GM23338 (cell line): ENCODE data around the gene ST14. TPM values are rescaled to one million over a fixed set of nuclear protein-coding genes. Genes with fewer than 3 reads are reported as not detected.

Experiments
- ATAC-seq: fragments of 200-7000 bp; cut with Tn5 transposase; 3 replicates; pipeline ENCODE4 v1.9.1; 2020
- DNase-seq: peaks from one replicate; pipeline ENCODE4 v3.0.0-alpha.2; 2015; ENCODE audit warnings: low spot score
- H2AFZ ChIP-seq: fragments of 200-600 bp; sonication (generic); 2 replicates; pipeline ENCODE4 v1.8.0; 2016; ENCODE audit warnings: antibody characterized with exemption, mild to moderate bottlenecking, moderate library complexity
- H3F3A ChIP-seq: fragments of 200-600 bp; sonication (generic); replicated peaks from 2 replicates; pipeline ENCODE4 v1.8.0; 2017; ENCODE audit warnings: antibody characterized with exemption, mixed run types, low read depth
- H3K27ac ChIP-seq: fragments of 200-600 bp; sonication (generic); 2 replicates; pipeline ENCODE4 v1.6.1; 2016; ENCODE audit warnings: low read depth
- H3K27me3 ChIP-seq: fragments of 200-600 bp; sonication (generic); 2 replicates; pipeline ENCODE4 v1.8.0; 2016; ENCODE audit warnings: mild to moderate bottlenecking, mixed run types, moderate library complexity; ENCODE audit not compliant: insufficient read depth
- H3K36me3 ChIP-seq: fragments of 200-600 bp; sonication (generic); 2 replicates; pipeline ENCODE4 v1.8.0; 2016; ENCODE audit warnings: mild to moderate bottlenecking; ENCODE audit not compliant: insufficient read depth
- H3K4me1 ChIP-seq: fragments of 200-600 bp; sonication (generic); 2 replicates; pipeline ENCODE4 v1.8.0; 2016; ENCODE audit warnings: mild to moderate bottlenecking, moderate library complexity; ENCODE audit not compliant: insufficient read depth
- H3K4me2 ChIP-seq: fragments of 200-600 bp; sonication (generic); 2 replicates; pipeline ENCODE4 v1.7.1; 2017; ENCODE audit warnings: mixed run types
- H3K4me3 ChIP-seq: fragments of 200-600 bp; sonication (generic); 2 replicates; pipeline ENCODE4 v1.6.1; 2016; ENCODE audit warnings: mixed run types
- H3K79me2 ChIP-seq: fragments of 200-600 bp; sonication (generic); replicated peaks from 2 replicates; pipeline ENCODE4 v1.8.0; 2017; ENCODE audit warnings: mild to moderate bottlenecking; ENCODE audit not compliant: insufficient read depth
- H3K9me2 ChIP-seq: fragments of 200-600 bp; sonication (generic); 2 replicates; pipeline ENCODE4 v1.8.0; 2017; ENCODE audit not compliant: insufficient read depth
- H4K20me1 ChIP-seq: fragments of 200-600 bp; sonication (generic); replicated peaks from 2 replicates; pipeline ENCODE4 v1.8.0; 2017; ENCODE audit warnings: mild to moderate bottlenecking; ENCODE audit not compliant: insufficient read depth
- H3K27ac Mint-ChIP-seq: 2 replicates; pipeline ENCODE4 v1.8.0; 2020; ENCODE audit warnings: inconsistent platforms, mild to moderate bottlenecking, moderate library complexity, mixed read lengths
- H3K27me3 Mint-ChIP-seq: 3 replicates; pipeline ENCODE4 v1.8.0; 2022; ENCODE audit warnings: low read depth, mild to moderate bottlenecking, moderate library complexity, mixed read lengths, inconsistent platforms; ENCODE audit not compliant: insufficient read depth, poor library complexity
- H3K36me3 Mint-ChIP-seq: 3 replicates; pipeline ENCODE4 v1.8.0; 2021; ENCODE audit warnings: low read depth, mild to moderate bottlenecking, inconsistent platforms, moderate library complexity, mixed read lengths
- H3K4me1 Mint-ChIP-seq: 3 replicates; pipeline ENCODE4 v1.8.0; 2020; ENCODE audit warnings: mild to moderate bottlenecking, inconsistent platforms, mixed read lengths
- H3K4me3 Mint-ChIP-seq: 3 replicates; pipeline ENCODE4 v1.8.0; 2021; ENCODE audit warnings: moderate library complexity, mild to moderate bottlenecking, inconsistent platforms, mixed read lengths
- H3K9me3 Mint-ChIP-seq: 3 replicates; pipeline ENCODE4 v1.8.0; 2020; ENCODE audit warnings: moderate library complexity, mild to moderate bottlenecking, inconsistent platforms, mixed read lengths
- CREB1 ChIP-seq: fragments of 250-450 bp; sonication (Bioruptor Pico); IDR thresholded peaks from 2 replicates; pipeline ENCODE4 v1.5.0; 2020; ENCODE audit warnings: low read depth, mild to moderate bottlenecking, moderate library complexity
- ETS1 ChIP-seq: IDR thresholded peaks from 2 replicates; pipeline ENCODE4 v1.6.1; 2016; ENCODE audit warnings: antibody characterized with exemption
- EZH2 ChIP-seq: fragments of 200-600 bp; sonication (generic); IDR thresholded peaks from one replicate; pipeline ENCODE4 v1.8.0; 2017; ENCODE audit warnings: antibody characterized with exemption, mild to moderate bottlenecking, low read depth; ENCODE audit not compliant: unreplicated experiment
- EZH2phosphoT487 ChIP-seq: fragments of 200-600 bp; sonication (generic); IDR thresholded peaks from one replicate; pipeline ENCODE4 v1.8.1; 2018; ENCODE audit warnings: antibody characterized with exemption; ENCODE audit not compliant: unreplicated experiment
- JUNB ChIP-seq: IDR thresholded peaks from one replicate; pipeline ENCODE4 v1.6.1; 2016; ENCODE audit warnings: antibody characterized with exemption; ENCODE audit not compliant: unreplicated experiment
- NANOG ChIP-seq: IDR thresholded peaks from 2 replicates; pipeline ENCODE4 v1.6.1; 2016; ENCODE audit warnings: antibody characterized with exemption, borderline replicate concordance
- POLR2AphosphoS5 ChIP-seq: IDR thresholded peaks from 2 replicates; pipeline ENCODE4 v1.6.1; 2016; ENCODE audit warnings: antibody characterized with exemption, low read depth
- STAT1 ChIP-seq: IDR thresholded peaks from one replicate; pipeline ENCODE4 v1.6.1; 2016; ENCODE audit warnings: antibody characterized with exemption; ENCODE audit not compliant: unreplicated experiment
- ZNF114 ChIP-seq: fragments of 250-450 bp; sonication (Bioruptor Pico); IDR thresholded peaks from 2 replicates; pipeline ENCODE4 v1.5.0; 2020; ENCODE audit warnings: mild to moderate bottlenecking, moderate library complexity
- ZNF331 ChIP-seq: fragments of 250-450 bp; sonication (Bioruptor Pico); IDR thresholded peaks from 2 replicates; pipeline ENCODE4 v1.5.0; 2020; ENCODE audit warnings: low read depth, mild to moderate bottlenecking, moderate library complexity
- polyA plus RNA-seq: library from polyadenylated mRNA; unstranded; fragments of >200 nt; fragmentation: Nextera tagmentation; extraction: Ambion mirVana; gene quantifications from 2 replicates; pipeline ENCODE4 v1.2.1, GENCODE V29; 2016
- total RNA-seq: library from RNA; depleted of rRNA; stranded (reverse); fragments of >200 nt; shearing (Covaris generic); gene quantifications from 2 replicates; pipeline ENCODE4 v1.2.3, GENCODE V29; 2014
- TF ChIP-seq, protein P1 (sequence below), 2 experiments: fragments of 200-600 bp in 1 of 2; sonication (generic) in 1 of 2; conservative IDR thresholded peaks; 2 replicates each; pipeline versions ENCODE4 v1.5.1 to v1.6.1; 2016 to 2017; ENCODE audit warnings: antibody characterized with exemption in 2 of 2, low read depth in 2 of 2, mild to moderate bottlenecking in 2 of 2, moderate library complexity in 1 of 2
- TF ChIP-seq, protein P2 (sequence below): fragments of 250-450 bp; sonication (Bioruptor Pico); IDR thresholded peaks from 2 replicates; pipeline ENCODE4 v1.5.0; 2020; ENCODE audit warnings: mild to moderate bottlenecking, moderate library complexity
- TF ChIP-seq, protein P3 (sequence below): IDR thresholded peaks from one replicate; pipeline ENCODE4 v1.6.1; 2018; ENCODE audit warnings: antibody characterized with exemption; ENCODE audit not compliant: unreplicated experiment

Gene ST14
- total and polyA plus RNA-seq, 2 experiments from 2014 or later: 7.9 to 32.7 TPM

DNA sequence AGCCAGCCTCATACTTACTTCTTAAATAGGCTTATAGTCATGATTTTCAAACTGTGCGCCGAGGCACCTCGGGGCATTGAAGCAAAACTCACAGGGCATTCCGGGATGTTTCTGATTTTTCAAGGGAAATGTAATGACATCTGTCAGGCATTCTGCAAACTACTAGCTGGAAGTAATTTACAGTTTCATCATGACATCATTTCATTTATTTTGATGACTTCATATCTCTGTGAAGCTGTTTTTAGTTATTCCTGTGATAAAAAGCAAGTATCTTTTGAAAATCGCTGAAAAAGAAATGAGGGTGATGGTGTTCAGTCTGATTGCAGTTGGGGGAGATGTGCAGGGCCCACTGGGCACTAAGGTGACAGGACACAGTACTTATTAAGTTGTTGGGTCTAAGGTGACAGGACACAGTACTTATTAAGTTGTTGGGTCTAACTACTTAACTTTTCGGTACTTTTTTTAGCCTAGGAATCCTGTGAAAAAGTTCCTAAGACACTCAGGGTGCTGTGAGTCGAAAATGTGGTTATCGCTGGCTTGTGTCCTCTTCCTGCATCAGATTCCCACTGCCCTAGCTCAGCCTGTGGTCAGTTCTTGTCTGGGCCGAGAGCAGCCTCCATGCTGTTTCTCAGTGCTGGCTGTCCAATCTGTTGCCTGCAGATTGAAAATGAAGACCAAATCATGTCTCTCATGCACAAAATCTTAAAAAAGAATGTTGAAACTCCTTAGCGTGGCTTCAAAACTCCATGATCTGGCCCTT lies 47.3 kb upstream of the ST14 start:
- DNase-seq (no peak), ATAC-seq (no peak)
- Histone ChIP-seq H3K79me2 (peaks cover 36% of the 10 kb centered on the region), H3K27ac (peak overlapping the region; percentile 47), H2AFZ (no peak overlapping the region), H3K27me3 (no peaks in the 10 kb centered on the region), H4K20me1 (peaks cover 20% of the 10 kb centered on the region), H3K9me2 (peaks cover 3% of the 10 kb centered on the region; the same call in 1 of the 2 replicates), H3K4me1 (peaks cover 19% of the 10 kb centered on the region), H3K4me3 (no peak overlapping the region), H3K36me3 (peaks cover 19% of the 10 kb centered on the region), H3F3A (no peaks in the 10 kb centered on the region), H3K4me2 (no peak overlapping the region)
- TF ChIP-seq, protein P1, sequence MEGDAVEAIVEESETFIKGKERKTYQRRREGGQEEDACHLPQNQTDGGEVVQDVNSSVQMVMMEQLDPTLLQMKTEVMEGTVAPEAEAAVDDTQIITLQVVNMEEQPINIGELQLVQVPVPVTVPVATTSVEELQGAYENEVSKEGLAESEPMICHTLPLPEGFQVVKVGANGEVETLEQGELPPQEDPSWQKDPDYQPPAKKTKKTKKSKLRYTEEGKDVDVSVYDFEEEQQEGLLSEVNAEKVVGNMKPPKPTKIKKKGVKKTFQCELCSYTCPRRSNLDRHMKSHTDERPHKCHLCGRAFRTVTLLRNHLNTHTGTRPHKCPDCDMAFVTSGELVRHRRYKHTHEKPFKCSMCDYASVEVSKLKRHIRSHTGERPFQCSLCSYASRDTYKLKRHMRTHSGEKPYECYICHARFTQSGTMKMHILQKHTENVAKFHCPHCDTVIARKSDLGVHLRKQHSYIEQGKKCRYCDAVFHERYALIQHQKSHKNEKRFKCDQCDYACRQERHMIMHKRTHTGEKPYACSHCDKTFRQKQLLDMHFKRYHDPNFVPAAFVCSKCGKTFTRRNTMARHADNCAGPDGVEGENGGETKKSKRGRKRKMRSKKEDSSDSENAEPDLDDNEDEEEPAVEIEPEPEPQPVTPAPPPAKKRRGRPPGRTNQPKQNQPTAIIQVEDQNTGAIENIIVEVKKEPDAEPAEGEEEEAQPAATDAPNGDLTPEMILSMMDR (conservative IDR thresholded peaks at IDR 0.05; ENCODE audit: low read depth in 2 of 2): no peak
- no peak for TF ChIP-seq ZNF331 (CRISPR knock-in tag)
- no peak for TF ChIP-seq ETS1
- TF ChIP-seq ZNF114 (CRISPR knock-in tag): no peak
- TF ChIP-seq, protein P2, sequence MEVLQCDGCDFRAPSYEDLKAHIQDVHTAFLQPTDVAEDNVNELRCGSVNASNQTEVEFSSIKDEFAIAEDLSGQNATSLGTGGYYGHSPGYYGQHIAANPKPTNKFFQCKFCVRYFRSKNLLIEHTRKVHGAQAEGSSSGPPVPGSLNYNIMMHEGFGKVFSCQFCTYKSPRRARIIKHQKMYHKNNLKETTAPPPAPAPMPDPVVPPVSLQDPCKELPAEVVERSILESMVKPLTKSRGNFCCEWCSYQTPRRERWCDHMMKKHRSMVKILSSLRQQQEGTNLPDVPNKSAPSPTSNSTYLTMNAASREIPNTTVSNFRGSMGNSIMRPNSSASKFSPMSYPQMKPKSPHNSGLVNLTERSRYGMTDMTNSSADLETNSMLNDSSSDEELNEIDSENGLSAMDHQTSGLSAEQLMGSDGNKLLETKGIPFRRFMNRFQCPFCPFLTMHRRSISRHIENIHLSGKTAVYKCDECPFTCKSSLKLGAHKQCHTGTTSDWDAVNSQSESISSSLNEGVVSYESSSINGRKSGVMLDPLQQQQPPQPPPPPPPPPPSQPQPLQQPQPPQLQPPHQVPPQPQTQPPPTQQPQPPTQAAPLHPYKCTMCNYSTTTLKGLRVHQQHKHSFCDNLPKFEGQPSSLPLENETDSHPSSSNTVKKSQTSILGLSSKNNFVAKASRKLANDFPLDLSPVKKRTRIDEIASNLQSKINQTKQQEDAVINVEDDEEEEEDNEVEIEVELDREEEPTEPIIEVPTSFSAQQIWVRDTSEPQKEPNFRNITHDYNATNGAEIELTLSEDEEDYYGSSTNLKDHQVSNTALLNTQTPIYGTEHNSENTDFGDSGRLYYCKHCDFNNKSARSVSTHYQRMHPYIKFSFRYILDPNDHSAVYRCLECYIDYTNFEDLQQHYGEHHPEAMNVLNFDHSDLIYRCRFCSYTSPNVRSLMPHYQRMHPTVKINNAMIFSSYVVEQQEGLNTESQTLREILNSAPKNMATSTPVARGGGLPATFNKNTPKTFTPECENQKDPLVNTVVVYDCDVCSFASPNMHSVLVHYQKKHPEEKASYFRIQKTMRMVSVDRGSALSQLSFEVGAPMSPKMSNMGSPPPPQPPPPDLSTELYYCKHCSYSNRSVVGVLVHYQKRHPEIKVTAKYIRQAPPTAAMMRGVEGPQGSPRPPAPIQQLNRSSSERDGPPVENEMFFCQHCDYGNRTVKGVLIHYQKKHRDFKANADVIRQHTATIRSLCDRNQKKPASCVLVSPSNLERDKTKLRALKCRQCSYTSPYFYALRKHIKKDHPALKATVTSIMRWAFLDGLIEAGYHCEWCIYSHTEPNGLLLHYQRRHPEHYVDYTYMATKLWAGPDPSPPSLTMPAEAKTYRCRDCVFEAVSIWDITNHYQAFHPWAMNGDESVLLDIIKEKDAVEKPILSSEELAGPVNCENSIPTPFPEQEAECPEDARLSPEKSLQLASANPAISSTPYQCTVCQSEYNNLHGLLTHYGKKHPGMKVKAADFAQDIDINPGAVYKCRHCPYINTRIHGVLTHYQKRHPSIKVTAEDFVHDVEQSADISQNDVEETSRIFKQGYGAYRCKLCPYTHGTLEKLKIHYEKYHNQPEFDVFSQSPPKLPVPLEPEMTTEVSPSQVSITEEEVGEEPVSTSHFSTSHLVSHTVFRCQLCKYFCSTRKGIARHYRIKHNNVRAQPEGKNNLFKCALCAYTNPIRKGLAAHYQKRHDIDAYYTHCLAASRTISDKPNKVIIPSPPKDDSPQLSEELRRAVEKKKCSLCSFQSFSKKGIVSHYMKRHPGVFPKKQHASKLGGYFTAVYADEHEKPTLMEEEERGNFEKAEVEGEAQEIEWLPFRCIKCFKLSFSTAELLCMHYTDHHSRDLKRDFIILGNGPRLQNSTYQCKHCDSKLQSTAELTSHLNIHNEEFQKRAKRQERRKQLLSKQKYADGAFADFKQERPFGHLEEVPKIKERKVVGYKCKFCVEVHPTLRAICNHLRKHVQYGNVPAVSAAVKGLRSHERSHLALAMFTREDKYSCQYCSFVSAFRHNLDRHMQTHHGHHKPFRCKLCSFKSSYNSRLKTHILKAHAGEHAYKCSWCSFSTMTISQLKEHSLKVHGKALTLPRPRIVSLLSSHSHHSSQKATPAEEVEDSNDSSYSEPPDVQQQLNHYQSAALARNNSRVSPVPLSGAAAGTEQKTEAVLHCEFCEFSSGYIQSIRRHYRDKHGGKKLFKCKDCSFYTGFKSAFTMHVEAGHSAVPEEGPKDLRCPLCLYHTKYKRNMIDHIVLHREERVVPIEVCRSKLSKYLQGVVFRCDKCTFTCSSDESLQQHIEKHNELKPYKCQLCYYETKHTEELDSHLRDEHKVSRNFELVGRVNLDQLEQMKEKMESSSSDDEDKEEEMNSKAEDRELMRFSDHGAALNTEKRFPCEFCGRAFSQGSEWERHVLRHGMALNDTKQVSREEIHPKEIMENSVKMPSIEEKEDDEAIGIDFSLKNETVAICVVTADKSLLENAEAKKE (CRISPR knock-in tag): no peak
- TF ChIP-seq CREB1 (CRISPR knock-in tag): no peak
- no peak for TF ChIP-seq EZH2phosphoT487
- TF ChIP-seq, protein P3, sequence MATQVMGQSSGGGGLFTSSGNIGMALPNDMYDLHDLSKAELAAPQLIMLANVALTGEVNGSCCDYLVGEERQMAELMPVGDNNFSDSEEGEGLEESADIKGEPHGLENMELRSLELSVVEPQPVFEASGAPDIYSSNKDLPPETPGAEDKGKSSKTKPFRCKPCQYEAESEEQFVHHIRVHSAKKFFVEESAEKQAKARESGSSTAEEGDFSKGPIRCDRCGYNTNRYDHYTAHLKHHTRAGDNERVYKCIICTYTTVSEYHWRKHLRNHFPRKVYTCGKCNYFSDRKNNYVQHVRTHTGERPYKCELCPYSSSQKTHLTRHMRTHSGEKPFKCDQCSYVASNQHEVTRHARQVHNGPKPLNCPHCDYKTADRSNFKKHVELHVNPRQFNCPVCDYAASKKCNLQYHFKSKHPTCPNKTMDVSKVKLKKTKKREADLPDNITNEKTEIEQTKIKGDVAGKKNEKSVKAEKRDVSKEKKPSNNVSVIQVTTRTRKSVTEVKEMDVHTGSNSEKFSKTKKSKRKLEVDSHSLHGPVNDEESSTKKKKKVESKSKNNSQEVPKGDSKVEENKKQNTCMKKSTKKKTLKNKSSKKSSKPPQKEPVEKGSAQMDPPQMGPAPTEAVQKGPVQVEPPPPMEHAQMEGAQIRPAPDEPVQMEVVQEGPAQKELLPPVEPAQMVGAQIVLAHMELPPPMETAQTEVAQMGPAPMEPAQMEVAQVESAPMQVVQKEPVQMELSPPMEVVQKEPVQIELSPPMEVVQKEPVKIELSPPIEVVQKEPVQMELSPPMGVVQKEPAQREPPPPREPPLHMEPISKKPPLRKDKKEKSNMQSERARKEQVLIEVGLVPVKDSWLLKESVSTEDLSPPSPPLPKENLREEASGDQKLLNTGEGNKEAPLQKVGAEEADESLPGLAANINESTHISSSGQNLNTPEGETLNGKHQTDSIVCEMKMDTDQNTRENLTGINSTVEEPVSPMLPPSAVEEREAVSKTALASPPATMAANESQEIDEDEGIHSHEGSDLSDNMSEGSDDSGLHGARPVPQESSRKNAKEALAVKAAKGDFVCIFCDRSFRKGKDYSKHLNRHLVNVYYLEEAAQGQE: no peak
- TF ChIP-seq JUNB: no peak
- TF ChIP-seq NANOG: no peak
- no peak for TF ChIP-seq EZH2
- no peak for TF ChIP-seq STAT1
- TF ChIP-seq POLR2AphosphoS5: no peak
- H3K36me3 Mint-ChIP-seq: peaks cover 36% of the 10 kb centered on the region
- no peak overlapping the region for H3K27ac Mint-ChIP-seq
- H3K4me1 Mint-ChIP-seq: peaks cover 19% of the 10 kb centered on the region; the same call in 2 of the 3 replicates
- H3K4me3 Mint-ChIP-seq: no peak overlapping the region
- H3K9me3 Mint-ChIP-seq: peaks cover 1% of the 10 kb centered on the region; the same call in 2 of the 3 replicates
- peaks cover 4% of the 10 kb centered on the region for H3K27me3 Mint-ChIP-seq
